ENCODE data around the gene GPX8.

DNA sequence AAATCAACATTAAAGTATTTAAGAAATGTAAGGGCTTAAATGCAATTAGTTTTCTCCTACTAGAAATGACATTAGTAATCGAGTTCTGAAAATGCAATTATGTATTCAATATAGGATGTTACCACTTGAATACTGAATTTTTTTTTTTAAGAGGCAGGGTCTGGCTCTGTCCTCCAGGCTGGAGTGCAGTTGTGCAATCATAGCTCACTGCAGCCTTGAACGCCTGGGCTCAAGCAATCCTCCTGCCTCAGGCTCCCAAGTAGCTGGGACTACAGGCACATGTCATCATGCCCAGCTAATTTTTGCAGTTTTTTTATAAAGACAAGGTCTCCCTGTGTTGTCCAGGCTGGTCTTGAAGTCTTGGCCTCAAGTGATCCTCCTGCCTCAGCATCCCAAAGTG, 11.5 kb downstream of the GPX8 start:
- TF ChIP-seq, protein P1, sequence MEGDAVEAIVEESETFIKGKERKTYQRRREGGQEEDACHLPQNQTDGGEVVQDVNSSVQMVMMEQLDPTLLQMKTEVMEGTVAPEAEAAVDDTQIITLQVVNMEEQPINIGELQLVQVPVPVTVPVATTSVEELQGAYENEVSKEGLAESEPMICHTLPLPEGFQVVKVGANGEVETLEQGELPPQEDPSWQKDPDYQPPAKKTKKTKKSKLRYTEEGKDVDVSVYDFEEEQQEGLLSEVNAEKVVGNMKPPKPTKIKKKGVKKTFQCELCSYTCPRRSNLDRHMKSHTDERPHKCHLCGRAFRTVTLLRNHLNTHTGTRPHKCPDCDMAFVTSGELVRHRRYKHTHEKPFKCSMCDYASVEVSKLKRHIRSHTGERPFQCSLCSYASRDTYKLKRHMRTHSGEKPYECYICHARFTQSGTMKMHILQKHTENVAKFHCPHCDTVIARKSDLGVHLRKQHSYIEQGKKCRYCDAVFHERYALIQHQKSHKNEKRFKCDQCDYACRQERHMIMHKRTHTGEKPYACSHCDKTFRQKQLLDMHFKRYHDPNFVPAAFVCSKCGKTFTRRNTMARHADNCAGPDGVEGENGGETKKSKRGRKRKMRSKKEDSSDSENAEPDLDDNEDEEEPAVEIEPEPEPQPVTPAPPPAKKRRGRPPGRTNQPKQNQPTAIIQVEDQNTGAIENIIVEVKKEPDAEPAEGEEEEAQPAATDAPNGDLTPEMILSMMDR (conservative IDR thresholded peaks at IDR 0.05; ENCODE audit: low read depth, low read length) = no peak
- TF ChIP-seq SMC3 (IDR thresholded peaks at IDR 0.05; ENCODE audit: low read depth, low read length) = no peak
- TF ChIP-seq MAZ (IDR thresholded peaks at IDR 0.05; ENCODE audit: borderline replicate concordance, low read depth, low read length) = no peak

Data from IMR-90 (cell line).